HCT116 (cell line): Measurements from ENCODE around the gene MXRA8. TPM values are rescaled to one million over a fixed set of nuclear protein-coding genes. Genes with fewer than 3 reads are reported as not detected.

ENCODE experiments used
- ATAC-seq: fragments of 200-7000 bp; cut with Tn5 transposase; 2 replicates; pipeline ENCODE4 v1.9.1; 2020; ENCODE audit warnings: mild to moderate bottlenecking, moderate library complexity
- BruUV-seq: library from RNA; stranded (reverse); fragments of 400-500 nt; replicated peaks from 2 replicates; lab custom pipeline; 2021; lab: Mats Ljungman, UMichigan
- CTCF ChIA-PET: fragments of 300-600 bp; sonication (Branson Sonifier 250); formaldehyde crosslinking; loops from one replicate; lab custom pipeline; 2021; ENCODE audit warnings: antibody characterized with exemption; lab: Charles Lee
- POLR2A ChIA-PET: fragments of 300-600, 350-600 bp; sonication (Branson Sonifier 250); formaldehyde crosslinking; loops from one replicate; lab custom pipeline; 2021; ENCODE audit warnings: antibody characterized with exemption; lab: Charles Lee
- RAD21 ChIA-PET, 2 experiments: fragments of 300-600 bp; sonication (Branson Sonifier 250); formaldehyde crosslinking; loops; one replicate each; lab custom pipeline; 2023; ENCODE audit warnings: low total read pairs in 2 of 2; ENCODE audit not compliant: uncharacterized antibody in 2 of 2, unreplicated experiment in 2 of 2, low non-redundant PET in 1 of 2; lab: Charles Lee
- DNase-seq: peaks from one replicate; pipeline ENCODE4 v3.0.0-alpha.2; 2010; ENCODE audit warnings: low read depth, low spot score
- H2AFZ ChIP-seq: fragments of 200-600 bp; shearing (Covaris generic), sonication (generic); 2 replicates; pipeline ENCODE4 v1.6.1; 2017; ENCODE audit warnings: low read depth, mixed run types, mixed read lengths, antibody characterized with exemption, low read length; ENCODE audit not compliant: poor library complexity, severe bottlenecking
- H3K27ac ChIP-seq: 2 replicates; pipeline ENCODE4 v1.5.1; 2012; ENCODE audit warnings: low read depth, low read length
- H3K27me3 ChIP-seq: fragments of 200-600 bp; sonication (generic); 2 replicates; pipeline ENCODE4 v1.6.1; 2016; ENCODE audit warnings: mixed run types, low read length, mixed read lengths; ENCODE audit not compliant: insufficient read depth
- H3K36me3 ChIP-seq, 2 experiments: fragments of 200-500 bp in 1 of 2; fragments of 200-600 bp in 1 of 2; sonication (Bioruptor generic) in 1 of 2; sonication (generic) in 1 of 2; 2 replicates each; pipeline versions ENCODE4 v1.5.1 to v1.6.1; 2014 to 2016; ENCODE audit warnings: low read length in 2 of 2, inconsistent platforms in 1 of 2, mixed read lengths in 1 of 2, mixed run types in 1 of 2; ENCODE audit not compliant: insufficient read depth in 2 of 2, control insufficient read depth in 1 of 2
- H3K4me1 ChIP-seq, 2 experiments: fragments of 200-600 bp in 1 of 2; sonication (generic) in 1 of 2; 2 replicates each; pipeline versions ENCODE4 v1.5.1 to v1.6.1; 2012 to 2017; ENCODE audit warnings: low read length in 2 of 2, inconsistent platforms in 1 of 2, mild to moderate bottlenecking in 1 of 2, mixed read lengths in 1 of 2, mixed run types in 1 of 2, moderate library complexity in 1 of 2; ENCODE audit not compliant: insufficient read depth in 2 of 2, control insufficient read depth in 1 of 2
- H3K4me2 ChIP-seq: fragments of 200-600 bp; sonication (generic); 2 replicates; pipeline ENCODE4 v1.6.1; 2017; ENCODE audit warnings: mixed run types, low read length, mixed read lengths
- H3K4me3 ChIP-seq, 2 experiments: fragments of 200-600 bp in 1 of 2; sonication (generic) in 1 of 2; replicated peaks in 1 of 2; 2 replicates each; pipeline ENCODE4 v1.5.1; 2011 to 2016; ENCODE audit warnings: low read length in 2 of 2, control low read depth in 1 of 2, low read depth in 1 of 2, mild to moderate bottlenecking in 1 of 2, mixed read lengths in 1 of 2, mixed run types in 1 of 2
- H3K79me2 ChIP-seq: fragments of 200-600 bp; sonication (generic); 2 replicates; pipeline ENCODE4 v1.6.1; 2017; ENCODE audit warnings: mild to moderate bottlenecking, mixed run types, low read length, moderate library complexity, mixed read lengths; ENCODE audit not compliant: insufficient read depth
- H3K9ac ChIP-seq: fragments of 200-600 bp; sonication (generic); 2 replicates; pipeline ENCODE4 v1.6.1; 2016; ENCODE audit warnings: low read length, mixed read lengths
- H3K9me2 ChIP-seq: fragments of 200-600 bp; sonication (generic), shearing (Covaris generic); 2 replicates; pipeline ENCODE4 v1.6.1; 2017; ENCODE audit warnings: mixed run types, mild to moderate bottlenecking, moderate library complexity; ENCODE audit not compliant: insufficient read depth
- H3K9me3 ChIP-seq, 2 experiments: fragments of 200-500 bp in 1 of 2; fragments of 200-600 bp in 1 of 2; sonication (Bioruptor generic) in 1 of 2; sonication (generic) in 1 of 2; 2 replicates each; pipeline ENCODE4 v1.6.1; 2014 to 2017; ENCODE audit warnings: low read length in 2 of 2, mixed read lengths in 2 of 2, inconsistent platforms in 1 of 2, low read depth in 1 of 2, mild to moderate bottlenecking in 1 of 2, mixed run types in 1 of 2, moderate library complexity in 1 of 2; ENCODE audit not compliant: control insufficient read depth in 1 of 2, insufficient read depth in 1 of 2
- H4K20me1 ChIP-seq: fragments of 200-600 bp; sonication (generic), shearing (Covaris generic); 2 replicates; pipeline ENCODE4 v1.6.1; 2017; ENCODE audit warnings: mixed run types, mild to moderate bottlenecking, moderate library complexity; ENCODE audit not compliant: insufficient read depth
- CTCF ChIP-seq, 3 experiments: fragments of 200-600 bp in 1 of 3; sonication (generic) in 1 of 3; IDR thresholded peaks in 2 of 3; conservative IDR thresholded peaks in 1 of 3; 2 replicates each; pipeline ENCODE4 v1.5.1; 2012 to 2017; ENCODE audit warnings: low read depth in 2 of 3, low read length in 2 of 3, antibody characterized with exemption in 1 of 3, borderline replicate concordance in 1 of 3, control low read depth in 1 of 3, mild to moderate bottlenecking in 1 of 3, mixed read lengths in 1 of 3, mixed run types in 1 of 3, moderate library complexity in 1 of 3; ENCODE audit not compliant: insufficient read depth in 1 of 3
- EZH2 ChIP-seq: fragments of 200-600 bp; sonication (generic); IDR thresholded peaks from 2 replicates; pipeline ENCODE4 v1.6.1; 2017; ENCODE audit warnings: antibody characterized with exemption, mixed run types
- EZH2phosphoT487 ChIP-seq: fragments of 200-600 bp; IDR thresholded peaks from 2 replicates; pipeline ENCODE4 v1.6.1; 2018; ENCODE audit warnings: antibody characterized with exemption, borderline replicate concordance
- MAX ChIP-seq: IDR thresholded peaks from 2 replicates; pipeline ENCODE4 v1.6.1; 2012
- POLR2A ChIP-seq: IDR thresholded peaks from 2 replicates; pipeline ENCODE4 v1.7.0; 2011; ENCODE audit warnings: borderline replicate concordance; ENCODE audit not compliant: insufficient read depth, insufficient read length; ENCODE audit errors: extremely low read depth
- SIN3A ChIP-seq: IDR thresholded peaks from 2 replicates; pipeline ENCODE4 v1.6.1; 2012; ENCODE audit warnings: low read depth
- YY1 ChIP-seq: IDR thresholded peaks from 2 replicates; pipeline ENCODE4 v1.6.1; 2011; ENCODE audit warnings: low read length, low read depth, moderate library complexity, mild to moderate bottlenecking; ENCODE audit not compliant: insufficient replicate concordance; ENCODE audit errors: extremely low read depth
- ZBTB33 ChIP-seq: IDR thresholded peaks from 2 replicates; pipeline ENCODE4 v1.6.1; 2011; ENCODE audit warnings: mild to moderate bottlenecking, low read length, moderate library complexity; ENCODE audit not compliant: insufficient replicate concordance; ENCODE audit errors: extremely low read depth
- intact Hi-C: fragments of 100-400 bp; cut with micrococcal nuclease; formaldehyde crosslinking; loops from 2 replicates; pipeline ENCODE4 v1.10.0; 2022
- total RNA-seq: library from RNA; stranded (reverse); gene quantifications from one replicate; pipeline ENCODE4 v1.2.1, GENCODE V29; 2021; ENCODE audit not compliant: unreplicated experiment

MXRA8 gene
- total RNA-seq, 1 experiment from 2014 or later, result 0.74 TPM

GRCh38 chr1:1336446-1336845, 21.9 kb downstream of the MXRA8 start:
- no peak for TF ChIP-seq YY1
- TF ChIP-seq ZBTB33, result no peak
- no peak for TF ChIP-seq EZH2
- no peak for TF ChIP-seq CTCF (IDR thresholded peaks at IDR 0.05 in 2 of 3, conservative IDR thresholded peaks at IDR 0.05 in 1 of 3; ENCODE audit: borderline replicate concordance in 1 of 3, insufficient read depth in 1 of 3, low read depth in 2 of 3, low read length in 2 of 3)
- TF ChIP-seq POLR2A, result no peak
- TF ChIP-seq SIN3A, result no peak
- TF ChIP-seq MAX, result no peak
- TF ChIP-seq EZH2phosphoT487, result no peak
- Histone ChIP-seq H3K4me1 (peaks cover 6 to 41% of the 10 kb centered on the region in 2 experiments; a peak in 3 of 4 replicates), H3K36me3 (peaks cover 6 to 34% of the 10 kb centered on the region in 2 experiments; a peak in 3 of 4 replicates), H3K9ac (no peak overlapping the region), H3K4me2 (no peak overlapping the region), H3K4me3 (no peak overlapping the region), H3K9me3 (no peaks in the 10 kb centered on the region), H3K79me2 (peaks cover 17% of the 10 kb centered on the region; the same call in 1 of the 2 replicates), H2AFZ (no peak overlapping the region), H4K20me1 (peaks cover 4% of the 10 kb centered on the region; the same call in 1 of the 2 replicates), H3K9me2 (no peaks in the 10 kb centered on the region), H3K27me3 (no peaks in the 10 kb centered on the region), H3K27ac (no peak overlapping the region)
- CTCF ChIA-PET, result no interaction called here
- DNase-seq, result no peak
- ATAC-seq, result no peak
- BruUV-seq, result no TSS peak
- RAD21 ChIA-PET, result no interaction called here
- intact Hi-C loops, result no loop called here
- POLR2A ChIA-PET, result no interaction called here
